Right atrium auricular region (tissue), 2 donors: Measurements from ENCODE around the gene MGLL. TPM values are rescaled to one million over a fixed set of nuclear protein-coding genes. Genes with fewer than 3 reads are reported as not detected.

Source experiments
- DNase-seq: peaks from one replicate; pipeline ENCODE4 v3.0.0-alpha.2; 2019; ENCODE audit warnings: low spot score
- H3K27ac ChIP-seq, 2 donors: fragments of 200-600 bp; sonication (generic); 1 replicate in 1 of 2; 2 replicates in 1 of 2; pipeline ENCODE4 v1.5.1; 2016 to 2019
- H3K27me3 ChIP-seq, 2 donors: fragments of 200-600 bp; sonication (generic); one replicate each; pipeline versions ENCODE4 v1.5.1 to v1.6.0; 2017 to 2019
- H3K36me3 ChIP-seq: fragments of 200-600 bp; sonication (generic); one replicate; pipeline ENCODE4 v1.5.1; 2016
- H3K4me1 ChIP-seq, 2 donors: fragments of 200-600 bp; sonication (generic); one replicate each; pipeline versions ENCODE4 v1.5.1 to v1.6.0; 2017 to 2019
- H3K4me3 ChIP-seq, 2 donors: fragments of 200-600 bp; sonication (generic); 1 replicate in 1 of 2; 2 replicates in 1 of 2; pipeline ENCODE4 v1.5.1; 2017 to 2019; ENCODE audit warnings: mild to moderate bottlenecking in 1 of 2, moderate library complexity in 1 of 2
- H3K9me3 ChIP-seq, 2 donors: fragments of 200-600 bp; sonication (generic); one replicate each; pipeline ENCODE4 v1.5.1; 2019
- total RNA-seq, 2 donors: library from RNA; depleted of rRNA; stranded (reverse); fragments of >200 nt; gene quantifications; one replicate each; pipeline ENCODE4 v1.1.0, GENCODE V29; 2016
- TF ChIP-seq, protein P1 (sequence below), 2 donors: fragments of 200-600 bp; sonication (generic); IDR thresholded peaks; one replicate each; pipeline ENCODE4 v1.5.1; 2019; ENCODE audit warnings: antibody characterized with exemption in 2 of 2

The MGLL gene
- total RNA-seq, 2 donors from 2014 or later, result 36.3 to 46.4 TPM

- Histone ChIP-seq H3K9me3 (no peaks in the 10 kb centered on the region), H3K4me1 (peaks cover 0 to 68% of the 10 kb centered on the region in 2 donors), H3K27me3 (no peaks in the 10 kb centered on the region), H3K27ac (peak overlapping the region; percentile 33 to 72), H3K4me3 (no peak overlapping the region), H3K36me3 (no peaks in the 10 kb centered on the region)
- TF ChIP-seq, protein P1, sequence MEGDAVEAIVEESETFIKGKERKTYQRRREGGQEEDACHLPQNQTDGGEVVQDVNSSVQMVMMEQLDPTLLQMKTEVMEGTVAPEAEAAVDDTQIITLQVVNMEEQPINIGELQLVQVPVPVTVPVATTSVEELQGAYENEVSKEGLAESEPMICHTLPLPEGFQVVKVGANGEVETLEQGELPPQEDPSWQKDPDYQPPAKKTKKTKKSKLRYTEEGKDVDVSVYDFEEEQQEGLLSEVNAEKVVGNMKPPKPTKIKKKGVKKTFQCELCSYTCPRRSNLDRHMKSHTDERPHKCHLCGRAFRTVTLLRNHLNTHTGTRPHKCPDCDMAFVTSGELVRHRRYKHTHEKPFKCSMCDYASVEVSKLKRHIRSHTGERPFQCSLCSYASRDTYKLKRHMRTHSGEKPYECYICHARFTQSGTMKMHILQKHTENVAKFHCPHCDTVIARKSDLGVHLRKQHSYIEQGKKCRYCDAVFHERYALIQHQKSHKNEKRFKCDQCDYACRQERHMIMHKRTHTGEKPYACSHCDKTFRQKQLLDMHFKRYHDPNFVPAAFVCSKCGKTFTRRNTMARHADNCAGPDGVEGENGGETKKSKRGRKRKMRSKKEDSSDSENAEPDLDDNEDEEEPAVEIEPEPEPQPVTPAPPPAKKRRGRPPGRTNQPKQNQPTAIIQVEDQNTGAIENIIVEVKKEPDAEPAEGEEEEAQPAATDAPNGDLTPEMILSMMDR (IDR thresholded peaks at IDR 0.05), result no peak
- DNase-seq, result no peak
These were observed 36.5 kb downstream of the MGLL start for GRCh38 chr3:127785711-127786265.

DNA sequence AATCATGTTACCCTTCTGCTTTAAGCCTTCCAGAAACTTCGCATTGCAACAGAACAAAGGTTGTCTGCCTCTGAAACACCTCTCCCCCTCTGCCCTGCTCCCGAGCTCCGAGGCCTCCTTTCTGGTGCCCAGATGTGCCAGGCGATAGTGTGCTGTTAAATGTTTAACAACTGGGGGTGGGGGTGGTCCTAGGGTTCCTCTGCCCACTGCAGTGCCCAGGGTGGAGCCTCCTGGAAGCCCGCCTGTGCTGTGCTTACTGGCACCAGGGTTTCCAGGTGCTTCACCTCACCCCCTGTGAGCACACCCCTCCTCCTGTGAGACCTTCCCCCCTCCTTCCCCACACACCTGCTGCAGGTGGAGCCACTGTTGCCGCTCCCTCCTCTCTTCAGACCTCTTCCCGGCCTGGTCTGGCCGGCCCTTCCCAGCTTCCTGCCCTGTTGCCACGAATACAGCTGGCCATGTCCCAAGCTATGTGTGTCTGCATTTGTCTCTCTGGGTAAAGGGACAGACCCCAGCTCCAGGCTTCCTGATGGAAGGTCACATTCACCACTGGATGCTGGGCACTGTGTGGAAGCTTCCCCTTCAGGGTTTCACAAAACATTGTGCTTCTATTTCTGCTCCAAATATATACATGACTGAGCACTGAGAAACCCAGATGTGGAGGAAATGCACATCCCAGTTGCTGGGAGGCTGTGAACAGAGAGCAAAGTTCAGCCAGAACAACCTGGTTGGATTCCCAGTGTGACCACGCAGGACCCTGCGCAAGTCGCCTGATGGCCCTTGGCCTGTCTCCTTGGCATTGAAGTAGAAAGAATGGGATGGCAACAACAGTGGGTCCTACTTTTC lies 37.2 kb downstream of the MGLL start:
- no peak for DNase-seq
- Histone ChIP-seq H3K9me3 (no peaks in the 10 kb centered on the region), H3K4me3 (no peak overlapping the region), H3K27me3 (no peaks in the 10 kb centered on the region), H3K36me3 (no peaks in the 10 kb centered on the region), H3K4me1 (peaks cover 0 to 73% of the 10 kb centered on the region in 2 donors), H3K27ac (peak overlapping the region; percentile 33 to 72)
- TF ChIP-seq, protein P1 (IDR thresholded peaks at IDR 0.05), result no peak

DNA sequence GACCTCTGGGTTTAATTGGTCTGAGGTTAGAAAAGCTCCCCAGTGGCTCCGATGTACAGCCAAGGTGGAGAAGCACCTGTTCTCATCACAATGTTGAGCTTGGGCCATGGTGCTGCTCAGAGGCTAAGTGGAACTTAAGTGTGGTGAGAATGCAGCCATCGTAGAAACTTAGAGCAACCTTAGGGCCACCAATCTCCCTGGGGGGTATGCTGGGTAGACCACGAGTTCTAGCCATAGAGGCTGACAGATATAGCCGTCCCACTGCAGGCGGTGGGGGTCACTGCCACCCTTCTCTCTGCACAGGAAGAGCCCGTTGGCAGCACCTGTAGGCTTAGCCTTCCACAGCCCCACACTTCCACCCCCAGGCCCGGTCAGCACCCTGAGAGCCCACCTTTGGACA lies 38.0 kb downstream of the MGLL start:
- TF ChIP-seq, protein P1 (IDR thresholded peaks at IDR 0.05), result no peak
- Histone ChIP-seq H3K4me1 (peaks cover 0 to 78% of the 10 kb centered on the region in 2 donors), H3K27me3 (no peaks in the 10 kb centered on the region), H3K36me3 (no peaks in the 10 kb centered on the region), H3K27ac (peak overlapping the region in 1 of 2 donors; percentile 5), H3K4me3 (no peak overlapping the region), H3K9me3 (no peaks in the 10 kb centered on the region)
- DNase-seq, result no peak

DNA sequence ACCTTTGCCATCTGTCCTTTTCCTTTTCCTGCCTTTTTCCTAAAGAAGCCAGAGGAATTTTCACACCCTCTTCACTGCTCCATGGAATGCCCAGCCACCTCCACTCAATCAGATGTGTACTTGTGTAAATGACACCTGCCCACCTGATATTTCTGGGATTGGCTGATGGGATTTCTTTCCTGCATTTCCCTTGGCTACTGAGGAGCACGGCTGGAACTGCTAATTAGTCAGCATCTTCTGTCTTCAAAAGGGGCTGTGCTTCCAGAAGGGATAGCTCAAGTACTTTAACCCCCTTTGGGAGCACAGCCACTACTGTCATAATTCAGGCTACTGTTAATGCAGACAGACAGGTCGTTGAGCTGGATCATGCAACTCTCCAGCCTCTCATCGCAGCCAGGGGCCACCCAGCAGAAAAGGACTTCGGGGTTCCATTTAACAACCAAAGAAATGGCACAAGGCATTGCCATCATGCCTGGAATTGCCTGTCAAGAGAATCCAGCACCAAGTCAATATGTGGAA lies 38.6 kb downstream of the MGLL start:
- Histone ChIP-seq H3K4me1 (peaks cover 0 to 73% of the 10 kb centered on the region in 2 donors), H3K36me3 (no peaks in the 10 kb centered on the region)
- TF ChIP-seq, protein P1 (IDR thresholded peaks at IDR 0.05), result no peak

GRCh38 chr3:127783166-127783565 lies 39.1 kb downstream of the MGLL start:
- H3K27ac ChIP-seq, result peak overlapping the region in 1 of 2 donors; percentile 17
- no peaks in the 10 kb centered on the region for H3K36me3 ChIP-seq
- H3K27me3 ChIP-seq, result no peaks in the 10 kb centered on the region
- H3K4me1 ChIP-seq, result peaks cover 0 to 68% of the 10 kb centered on the region in 2 donors
- H3K9me3 ChIP-seq, result no peaks in the 10 kb centered on the region
- H3K4me3 ChIP-seq, result no peak overlapping the region
- TF ChIP-seq, protein P1 (IDR thresholded peaks at IDR 0.05), result no peak
- DNase-seq, result no peak

More for the DNA sequence above, 38.6 kb downstream of the MGLL start:
- no peaks in the 10 kb centered on the region for H3K27me3 ChIP-seq
- no peak for DNase-seq
- H3K27ac ChIP-seq, result peak overlapping the region; percentile 5 to 17
- H3K4me3 ChIP-seq, result no peak overlapping the region
- H3K9me3 ChIP-seq, result no peaks in the 10 kb centered on the region
